Brain microvascular endothelial cell (primary cell): ENCODE data around the gene SMYD5.

Experiments used
- DNase-seq: peaks from one replicate; pipeline ENCODE4 v3.0.0-alpha.2; 2020
- H3K27ac ChIP-seq: fragments of 250-450 bp; sonication (Bioruptor Pico); 2 replicates; pipeline ENCODE4 v1.5.1; 2020; ENCODE audit warnings: mild to moderate bottlenecking, moderate library complexity
- H3K27me3 ChIP-seq: fragments of 250-450 bp; sonication (Bioruptor Pico); replicated peaks from 2 replicates; pipeline ENCODE4 v1.5.1; 2020; ENCODE audit warnings: mild to moderate bottlenecking
- H3K36me3 ChIP-seq: fragments of 250-450 bp; sonication (Bioruptor Pico); replicated peaks from 2 replicates; pipeline ENCODE4 v1.5.1; 2020; ENCODE audit warnings: mild to moderate bottlenecking
- H3K4me3 ChIP-seq: 2 replicates; pipeline ENCODE4 v1.5.1; 2011; ENCODE audit warnings: low read depth, mild to moderate bottlenecking, control low read depth, low read length, moderate library complexity
- CTCF ChIP-seq: IDR thresholded peaks from 2 replicates; pipeline ENCODE4 v1.5.1; 2011; ENCODE audit warnings: low read depth, mild to moderate bottlenecking, moderate library complexity, low read length, control low read depth, inconsistent platforms; ENCODE audit errors: missing control alignments
- in situ Hi-C: cut with HindIII; loops from 2 replicates; pipeline ENCODE4 v1.10.0; 2017; ENCODE audit warnings: low sequenced_read_pairs, low pct_ligation_motif_present

The SMYD5 gene

GRCh38 chr2:73233932-73234832 lies 20.1 kb downstream of the SMYD5 start, which contains the start of gene CCT7:
Gene CCT7 (plus strand): TSS chr2:73234308. CDS start chr2:73234379, 71 bp downstream.
- Histone ChIP-seq H3K27ac (peak within 1 kb of the TSS; percentile 85), H3K27me3 (no peaks in the 10 kb centered on the region), H3K36me3 (no peaks in the 10 kb centered on the region), H3K4me3 (peak within 1 kb of the TSS; percentile 96)
- DNase-seq = peak; percentile 91
- no peak for TF ChIP-seq CTCF
- in situ Hi-C loops = no loop called here

- Histone ChIP-seq H3K27ac (no peak overlapping the region), H3K36me3 (peaks cover 7% of the 10 kb centered on the region), H3K4me3 (peak overlapping the region; percentile 96), H3K27me3 (no peaks in the 10 kb centered on the region)
- TF ChIP-seq CTCF = no peak
- no peak for DNase-seq
- in situ Hi-C loops = no loop called here
Observed at GRCh38 chr2:73235315-73236028, 21.4 kb downstream of the SMYD5 start.

- no peak for DNase-seq
- Histone ChIP-seq H3K27ac (no peak overlapping the region), H3K4me3 (no peak overlapping the region), H3K36me3 (peaks cover 16% of the 10 kb centered on the region), H3K27me3 (no peaks in the 10 kb centered on the region)
- in situ Hi-C loops = no loop called here
- TF ChIP-seq CTCF = no peak
Observed at GRCh38 chr2:73237168-73237567, 23.1 kb downstream of the SMYD5 start.

- no peak for TF ChIP-seq CTCF
- in situ Hi-C loops = no loop called here
- no peak for DNase-seq
- Histone ChIP-seq H3K27ac (no peak overlapping the region), H3K4me3 (no peak overlapping the region), H3K36me3 (peaks cover 24% of the 10 kb centered on the region), H3K27me3 (no peaks in the 10 kb centered on the region)
Observed at GRCh38 chr2:73238149-73238548, 24.1 kb downstream of the SMYD5 start.

- DNase-seq = no peak
- no peak overlapping the region for H3K27ac ChIP-seq
- no peaks in the 10 kb centered on the region for H3K27me3 ChIP-seq
- no peak overlapping the region for H3K4me3 ChIP-seq
- TF ChIP-seq CTCF = no peak
- in situ Hi-C loops = no loop called here
- peaks cover 30% of the 10 kb centered on the region for H3K36me3 ChIP-seq
Observed at GRCh38 chr2:73238976-73239375, 24.9 kb downstream of the SMYD5 start.
